Adrenal gland (tissue), 19 donors: ENCODE measurements around the gene EPDR1. TPM values are rescaled to one million over a fixed set of nuclear protein-coding genes. Genes with fewer than 3 reads are reported as not detected.

Experiments used
- DNase-seq, 7 donors: peaks; one replicate each; pipeline ENCODE4 v3.0.0-alpha.2; 2019 to 2020
- H3K27ac ChIP-seq, 5 donors: fragments of 200-600 bp; sonication (generic) in 4 of 5; 1 replicate in 3 of 5; 2 replicates in 2 of 5; pipeline versions ENCODE4 v1.5.1 to v1.8.0; 2016 to 2020; ENCODE audit warnings: mild to moderate bottlenecking in 1 of 5
- H3K27me3 ChIP-seq: fragments of 200-600 bp; 2 replicates; pipeline ENCODE4 v1.8.0; 2021
- H3K36me3 ChIP-seq, 2 donors: fragments of 200-600 bp; replicated peaks in 1 of 2; 1 replicate in 1 of 2; 2 replicates in 1 of 2; pipeline versions ENCODE4 v1.5.1 to v1.8.0; 2018 to 2022
- H3K4me1 ChIP-seq, 2 donors: fragments of 200-600 bp; replicated peaks in 1 of 2; 1 replicate in 1 of 2; 2 replicates in 1 of 2; pipeline versions ENCODE4 v1.5.1 to v1.8.0; 2018 to 2021
- H3K4me3 ChIP-seq, 4 donors: fragments of 200-600 bp; sonication (generic) in 3 of 4; one replicate each; pipeline ENCODE4 v1.5.1; 2016 to 2018
- H3K9me3 ChIP-seq, 3 donors: fragments of 200-600 bp; sonication (generic) in 1 of 3; replicated peaks in 1 of 3; 1 replicate in 2 of 3; 2 replicates in 1 of 3; pipeline versions ENCODE4 v1.5.1 to v1.8.0; 2016 to 2021
- CTCF ChIP-seq, 6 experiments: fragments of 450-650 bp in 4 of 6; fragments of 200-600 bp in 2 of 6; sonication (generic) in 1 of 6; IDR thresholded peaks; 1 replicate in 5 of 6; 2 replicates in 1 of 6; pipeline versions ENCODE4 v1.5.1 to v1.8.0; 2016 to 2021; ENCODE audit warnings: antibody characterized with exemption in 6 of 6, mild to moderate bottlenecking in 2 of 6, moderate library complexity in 1 of 6
- POLR2A ChIP-seq, 2 donors: fragments of 450-650 bp; IDR thresholded peaks; one replicate each; pipeline ENCODE4 v1.6.1; 2017; ENCODE audit warnings: antibody characterized with exemption in 2 of 2, mild to moderate bottlenecking in 2 of 2, moderate library complexity in 1 of 2
- WGBS, 4 donors: extraction: QIAGEN DNeasy Blood & Tissue Kit in 2 of 4; methylation state at CpG; one replicate each; pipeline versions ENCODE4 v1.1.5 to v1.1.7; 2013 to 2017; 5-methylcytosine and 5-hydroxymethylcytosine counted together
- intact Hi-C, 2 donors: fragments of 100-400 bp; cut with DNase I; formaldehyde crosslinking; loops; one replicate each; pipeline versions ENCODE4 v1.14.1 to v1.15.0; 2022 to 2023
- long read RNA-seq, 10 donors: library from polyadenylated mRNA in 3 of 10; unstranded in 2 of 10; stranded (forward) in 1 of 10; transcript quantifications; one replicate each; pipeline ENCODE4 v2.0.0 and lab custom pipeline, GENCODE V29; 2021 to 2026
- polyA plus RNA-seq, 3 donors: library from polyadenylated mRNA; stranded (reverse); fragments of 200-250 nt in 2 of 3; fragments of 350-450 nt in 1 of 3; fragmentation: Illumina TruSeq in 1 of 3; extraction: RNeasy Lipid Tissue Mini Kit (QIAGEN cat#74804) in 1 of 3; gene quantifications; one replicate each; pipeline ENCODE4 v1.2.3, GENCODE V29; 2013 to 2014
- total RNA-seq, 9 donors: library from RNA; depleted of rRNA in 4 of 9; stranded (reverse); fragments of >200 nt in 4 of 9; fragments of 120-200 nt in 1 of 9; fragmentation: NEBNext Ultra II Directional in 1 of 9; extraction: Animal tissue kit (Norgen Biotek cat#: 25700) in 1 of 9; gene quantifications; one replicate each; pipeline versions ENCODE4 v1.1.0 to v1.2.4, GENCODE V29; 2013 to 2023
- donor health status: healthy with polysubstance abuse.
- donor health status: Bipolar disorder and iron deficiency.
- donor health status: DM: yes; HTN: yes; CAD: no.
- donor health status: DM: no; HTN: no; CAD: no.
- donor health status: DM: no; HTN: no; CAD: no.
- donor health status: DM: yes; HTN: yes; CAD: no.

EPDR1 gene
- total RNA-seq (100 to 1,000 TPM in 5 of 9 donors, 10 to 100 TPM in 3, 1 to 10 TPM in 1; 4.8 to 210 (median 104) TPM), polyA plus RNA-seq (10 to 100 TPM in 1 of 3 donors, 1 to 10 TPM in 2; 8.5 to 66.6 (median 8.7) TPM)
- long read RNA-seq, donor 1, partial matches to known transcripts: 0 of 1 reads
- long read RNA-seq, donor 1, other reads (novel, unspliced or antisense): 0 of 1 reads
- long read RNA-seq, donor 2: 0 reads
- long read RNA-seq, donor 3: 0 reads
- long read RNA-seq, donor 4, transcript EPDR1-201 (3 exons, 2,599 nt): major isoform, 23 of 27 reads
- long read RNA-seq, donor 4, partial matches to known transcripts: 0 of 27 reads
- long read RNA-seq, donor 4, other reads (novel, unspliced or antisense): 1 of 27 reads
- long read RNA-seq, donor 5, transcript EPDR1-202 (2 exons, 638 nt): minor isoform, 43 of 294 reads
- long read RNA-seq, donor 5, transcript EPDR1-201 (3 exons, 2,599 nt): major isoform, 241 of 294 reads
- long read RNA-seq, donor 5, partial matches to known transcripts: 1 of 294 reads
- long read RNA-seq, donor 5, other reads (novel, unspliced or antisense): 7 of 294 reads
- long read RNA-seq, donor 6, partial matches to known transcripts: 0 of 9 reads
- long read RNA-seq, donor 6, other reads (novel, unspliced or antisense): 4 of 9 reads
- long read RNA-seq, donor 7, partial matches to known transcripts: 0 of 2 reads
- long read RNA-seq, donor 7, other reads (novel, unspliced or antisense): 0 of 2 reads
- long read RNA-seq, donor 8, partial matches to known transcripts: 0 of 1 reads
- long read RNA-seq, donor 8, other reads (novel, unspliced or antisense): 0 of 1 reads
- long read RNA-seq, donor 9, partial matches to known transcripts: 0 of 2 reads
- long read RNA-seq, donor 9, other reads (novel, unspliced or antisense): 0 of 2 reads
- long read RNA-seq, donor 10: 0 reads

- Histone ChIP-seq H3K27me3 (no peaks in the 10 kb centered on the region), H3K36me3 (no peaks in the 10 kb centered on the region), H3K4me1 (peaks cover 35 to 39% of the 10 kb centered on the region in 2 donors), H3K27ac (peak within 1 kb of the TSS; percentile 81 to 94 (median 89)), H3K9me3 (no peaks in the 10 kb centered on the region), H3K4me3 (peak within 1 kb of the TSS; percentile 45 to 82 (median 60))
- intact Hi-C loops: loop anchor here in 1 of 2 donors (10.0 kb wide), 1 partner anchor 74 kb away; no protein-coding TSS in a partner anchor
- DNase-seq: peak; percentile 66 to 87 (median 85)
- WGBS, 4 donors: 13 to 27% (median 14%) methylated on average over 13 to 22 of the region's 22 CpGs
- TF ChIP-seq POLR2A (IDR thresholded peaks at IDR 0.05) (peak; percentile 35 to 81), CTCF (IDR thresholded peaks at IDR 0.05) (peak; percentile 15 to 65 (median 62))
These were observed at the start of gene EPDR1 for GRCh38 chr7:37920305-37920848. Gene EPDR1 (plus strand): TSS chr7:37920640. CDS start chr7:37920940, 300 bp downstream.

GRCh38 chr7:37882086-37882485 lies 38.4 kb upstream of the EPDR1 start:
- H3K4me3 ChIP-seq: no peak overlapping the region
- no peaks in the 10 kb centered on the region for H3K9me3 ChIP-seq
- H3K4me1 ChIP-seq: no peaks in the 10 kb centered on the region
- no peaks in the 10 kb centered on the region for H3K27me3 ChIP-seq
- no peak overlapping the region for H3K27ac ChIP-seq
- 75 to 82% (median 81%) methylated on average over 6 of the region's 6 CpGs for WGBS, 4 donors
- H3K36me3 ChIP-seq: no peaks in the 10 kb centered on the region
- intact Hi-C loops: no loop called here
- TF ChIP-seq POLR2A (IDR thresholded peaks at IDR 0.05) (no peak), CTCF (IDR thresholded peaks at IDR 0.05) (no peak)
- no peak for DNase-seq

GRCh38 chr7:37893359-37893758 lies 27.1 kb upstream of the EPDR1 start:
- no peak for DNase-seq
- no peaks in the 10 kb centered on the region for H3K4me1 ChIP-seq
- H3K27ac ChIP-seq: no peak overlapping the region
- no peaks in the 10 kb centered on the region for H3K27me3 ChIP-seq
- no peak overlapping the region for H3K4me3 ChIP-seq
- no peaks in the 10 kb centered on the region for H3K9me3 ChIP-seq
- no peaks in the 10 kb centered on the region for H3K36me3 ChIP-seq
- no peak for TF ChIP-seq CTCF (IDR thresholded peaks at IDR 0.05)
- intact Hi-C loops: loop anchor here in 1 of 2 donors (10.0 kb wide), 1 partner anchor 331 kb away; no protein-coding TSS in a partner anchor

- H3K36me3 ChIP-seq: no peaks in the 10 kb centered on the region
- no peak overlapping the region for H3K4me3 ChIP-seq
- no peak overlapping the region for H3K27ac ChIP-seq
- WGBS, 4 donors: 72 to 96% (median 81%) methylated on average over 3 of the region's 3 CpGs
- no peak for TF ChIP-seq POLR2A (IDR thresholded peaks at IDR 0.05)
- no peak for TF ChIP-seq CTCF (IDR thresholded peaks at IDR 0.05)
- H3K9me3 ChIP-seq: no peaks in the 10 kb centered on the region
- H3K27me3 ChIP-seq: no peaks in the 10 kb centered on the region
- DNase-seq: no peak
- intact Hi-C loops: loop anchor here in 1 of 2 donors (10.0 kb wide), 1 partner anchor 330 kb away; no protein-coding TSS in a partner anchor
- no peaks in the 10 kb centered on the region for H3K4me1 ChIP-seq
These were observed 25.8 kb upstream of the EPDR1 start for GRCh38 chr7:37894671-37895070.
